Measurements from ENCODE around the gene SFR1. TPM values are rescaled to one million over a fixed set of nuclear protein-coding genes. Genes with fewer than 3 reads are reported as not detected.

The SFR1 gene
- total and polyA plus RNA-seq, 8 donors = 9.2 to 11.3 (median 10.1) TPM

- no peaks in the 10 kb centered on the region for H3K27me3 ChIP-seq
- intact Hi-C loops (cut with DNase I) = no loop called here
- H3K4me1 ChIP-seq = no peaks in the 10 kb centered on the region
- no peaks in the 10 kb centered on the region for H3K36me3 ChIP-seq
- H3K9me3 ChIP-seq = no peaks in the 10 kb centered on the region
- no peak overlapping the region for H3K4me3 ChIP-seq
- ATAC-seq (no peak), DNase-seq (no peak)
- TF ChIP-seq CTCF (IDR thresholded peaks at IDR 0.05) = no peak
- H3K27ac ChIP-seq = no peak overlapping the region
Observed at GRCh38 chr10:104138131-104138530, 16.2 kb downstream of the SFR1 start.

- Histone ChIP-seq H3K9me3 (no peaks in the 10 kb centered on the region), H3K36me3 (no peaks in the 10 kb centered on the region), H3K4me1 (no peaks in the 10 kb centered on the region), H3K4me3 (no peak overlapping the region), H3K27ac (no peak overlapping the region), H3K27me3 (no peaks in the 10 kb centered on the region)
- no peak for TF ChIP-seq CTCF (IDR thresholded peaks at IDR 0.05)
- ATAC-seq = no peak
- intact Hi-C loops (cut with DNase I) = no loop called here
- DNase-seq = no peak
Observed at GRCh38 chr10:104139221-104139620, 17.2 kb downstream of the SFR1 start.

GRCh38 chr10:104142081-104142480, 20.1 kb downstream of the SFR1 start:
- H3K9me3 ChIP-seq = no peaks in the 10 kb centered on the region
- intact Hi-C loops (cut with DNase I) = no loop called here
- no peak for DNase-seq
- TF ChIP-seq CTCF (IDR thresholded peaks at IDR 0.05) = no peak
- H3K4me1 ChIP-seq = no peaks in the 10 kb centered on the region
- no peaks in the 10 kb centered on the region for H3K36me3 ChIP-seq
- no peaks in the 10 kb centered on the region for H3K27me3 ChIP-seq
- H3K4me3 ChIP-seq = no peak overlapping the region
- H3K27ac ChIP-seq = no peak overlapping the region
- no peak for ATAC-seq

- Histone ChIP-seq H3K9me3 (no peaks in the 10 kb centered on the region), H3K27me3 (no peaks in the 10 kb centered on the region)
Observed at GRCh38 chr10:104143829-104144228, 21.9 kb downstream of the SFR1 start.

GRCh38 chr10:104144931-104145330, 23.0 kb downstream of the SFR1 start:
- no peak overlapping the region for H3K4me3 ChIP-seq
- ATAC-seq (no peak), DNase-seq (no peak)
- H3K4me1 ChIP-seq = no peaks in the 10 kb centered on the region
- intact Hi-C loops (cut with DNase I) = no loop called here
- H3K27ac ChIP-seq = no peak overlapping the region
- TF ChIP-seq CTCF (IDR thresholded peaks at IDR 0.05) = no peak
- no peaks in the 10 kb centered on the region for H3K27me3 ChIP-seq
- H3K9me3 ChIP-seq = no peaks in the 10 kb centered on the region
- H3K36me3 ChIP-seq = no peaks in the 10 kb centered on the region

More at GRCh38 chr10:104143829-104144228, 21.9 kb downstream of the SFR1 start:
- DNase-seq = no peak
- no peak overlapping the region for H3K27ac ChIP-seq
- no peak overlapping the region for H3K4me3 ChIP-seq
- no peaks in the 10 kb centered on the region for H3K4me1 ChIP-seq
- intact Hi-C loops (cut with DNase I) = no loop called here
- no peak for TF ChIP-seq CTCF (IDR thresholded peaks at IDR 0.05)
- no peak for ATAC-seq
- no peaks in the 10 kb centered on the region for H3K36me3 ChIP-seq

Data from left lung (tissue), 10 donors.